WERI-Rb-1 (cell line): Measurements from ENCODE around the gene ACKR1.

ENCODE experiments used
- DNase-seq: peaks from one replicate; pipeline ENCODE4 v3.0.0-alpha.2; 2020
- H3K27ac ChIP-seq: fragments of 250-450 bp; sonication (Bioruptor Pico); 2 replicates; pipeline ENCODE4 v1.5.1; 2020; ENCODE audit warnings: mild to moderate bottlenecking, moderate library complexity
- H3K27me3 ChIP-seq: fragments of 250-450 bp; sonication (Bioruptor Pico); 2 replicates; pipeline ENCODE4 v1.5.1; 2021; ENCODE audit warnings: mild to moderate bottlenecking, low read depth, moderate library complexity; ENCODE audit not compliant: insufficient read depth, severe bottlenecking
- H3K36me3 ChIP-seq: fragments of 250-450 bp; sonication (Bioruptor Pico); 2 replicates; pipeline ENCODE4 v1.5.1; 2020; ENCODE audit warnings: mild to moderate bottlenecking, moderate library complexity
- H3K4me3 ChIP-seq: 2 replicates; pipeline ENCODE4 v1.5.1; 2011; ENCODE audit warnings: low read depth, mild to moderate bottlenecking, control low read depth, low read length
- H3K9me3 ChIP-seq: fragments of 250-450 bp; sonication (Bioruptor Pico); 2 replicates; pipeline ENCODE4 v1.5.1; 2021; ENCODE audit warnings: mild to moderate bottlenecking, moderate library complexity; ENCODE audit not compliant: severe bottlenecking
- CTCF ChIP-seq: IDR thresholded peaks from 2 replicates; pipeline ENCODE4 v1.5.1; 2011; ENCODE audit warnings: low read depth, mild to moderate bottlenecking, control low read depth, inconsistent platforms, low read length

Gene ACKR1

GRCh38 chr1:159163614-159164228 is 41.0 kb upstream of the ACKR1 start:
- no peaks in the 10 kb centered on the region for H3K9me3 ChIP-seq
- TF ChIP-seq CTCF: no peak
- H3K27me3 ChIP-seq: peaks cover 79% of the 10 kb centered on the region
- no peak overlapping the region for H3K27ac ChIP-seq
- no peak overlapping the region for H3K4me3 ChIP-seq
- no peak for DNase-seq
- no peaks in the 10 kb centered on the region for H3K36me3 ChIP-seq

GRCh38 chr1:159168043-159168442 is 36.6 kb upstream of the ACKR1 start:
- H3K27ac ChIP-seq: no peak overlapping the region
- peaks cover 9% of the 10 kb centered on the region for H3K9me3 ChIP-seq
- no peak overlapping the region for H3K4me3 ChIP-seq
- peaks cover 87% of the 10 kb centered on the region for H3K27me3 ChIP-seq
- H3K36me3 ChIP-seq: no peaks in the 10 kb centered on the region
- TF ChIP-seq CTCF: no peak
- DNase-seq: no peak

- no peak for TF ChIP-seq CTCF
- no peak for DNase-seq
- Histone ChIP-seq H3K27ac (no peak overlapping the region), H3K9me3 (peaks cover 9% of the 10 kb centered on the region), H3K27me3 (peaks cover 92% of the 10 kb centered on the region), H3K4me3 (no peak overlapping the region), H3K36me3 (no peaks in the 10 kb centered on the region)
Observed at GRCh38 chr1:159170639-159171038, 34.0 kb upstream of the ACKR1 start.

GRCh38 chr1:159171254-159171687 is 33.4 kb upstream of the ACKR1 start, which contains the start of gene CADM3:
Gene CADM3 (plus strand): TSS chr1:159171615. CDS start chr1:159171766, 151 bp downstream.
- no peak for TF ChIP-seq CTCF
- Histone ChIP-seq H3K4me3 (peak within 1 kb of the TSS; percentile 27), H3K36me3 (no peaks in the 10 kb centered on the region), H3K27me3 (peaks cover 92% of the 10 kb centered on the region), H3K27ac (no peak within 1 kb of the TSS), H3K9me3 (peaks cover 9% of the 10 kb centered on the region)
- DNase-seq: peak; percentile 33

DNA sequence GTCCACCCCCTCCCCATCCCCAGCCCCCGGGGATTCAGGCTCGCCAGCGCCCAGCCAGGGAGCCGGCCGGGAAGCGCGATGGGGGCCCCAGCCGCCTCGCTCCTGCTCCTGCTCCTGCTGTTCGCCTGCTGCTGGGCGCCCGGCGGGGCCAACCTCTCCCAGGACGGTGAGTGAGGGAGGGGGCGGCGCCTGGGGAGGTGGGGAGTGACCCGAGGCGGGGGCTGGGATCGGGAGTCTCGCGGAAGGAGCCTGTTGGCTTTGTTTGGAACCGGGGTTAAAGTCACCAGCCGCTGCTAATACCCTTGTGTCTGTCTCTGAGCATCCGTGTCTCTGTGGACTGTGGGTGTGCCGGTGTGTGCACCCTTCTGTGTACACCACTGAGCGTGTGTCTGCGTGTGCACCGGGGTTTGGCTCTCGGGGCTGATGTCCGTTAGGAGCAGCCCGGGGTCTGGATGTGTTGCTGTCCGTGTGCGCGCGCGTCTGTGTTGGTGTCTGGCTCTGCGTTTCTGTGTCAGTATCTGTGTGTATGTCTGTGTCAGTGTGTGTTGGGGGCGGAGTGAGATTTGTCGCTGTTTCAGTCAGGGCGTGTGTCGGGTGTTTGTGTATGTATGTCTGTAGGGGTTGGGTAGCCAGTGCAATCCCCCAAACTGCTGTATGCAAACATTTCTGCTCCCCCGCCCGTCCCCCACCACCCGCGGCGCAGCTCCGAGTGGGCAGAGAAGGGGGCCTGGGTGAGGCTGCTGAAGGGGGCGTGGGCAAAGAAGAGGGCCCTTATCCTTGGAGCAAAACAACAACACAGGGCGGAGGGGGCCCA is 32.8 kb upstream of the ACKR1 start:
- peak; percentile 33 for DNase-seq
- Histone ChIP-seq H3K4me3 (peak overlapping the region; percentile 27), H3K36me3 (no peaks in the 10 kb centered on the region), H3K27me3 (peaks cover 92% of the 10 kb centered on the region), H3K27ac (no peak overlapping the region), H3K9me3 (peaks cover 9% of the 10 kb centered on the region)
- TF ChIP-seq CTCF: no peak
